K562 (cell line): ENCODE measurements around the gene PDE6D. TPM values are rescaled to one million over a fixed set of nuclear protein-coding genes. Genes with fewer than 3 reads are reported as not detected.

Source experiments
- ATAC-seq: fragments of 200-7000 bp; cut with Tn5 transposase; 3 replicates; pipeline ENCODE4 v1.9.1; 2020; ENCODE audit warnings: moderate library complexity
- BruUV-seq: library from RNA; stranded (reverse); fragments of 400-500 nt; replicated peaks from 2 replicates; lab custom pipeline; 2021; lab: Mats Ljungman, UMichigan
- CTCF ChIA-PET: fragments of 300-600 bp; formaldehyde crosslinking; extraction: SDS; loops from one replicate; lab custom pipeline; 2021; ENCODE audit warnings: low intra/inter-chr PET ratio; lab: Yijun Ruan, JAX
- POLR2A ChIA-PET: fragments of 300-600, 350-650 bp; sonication (Branson Sonifier 250); formaldehyde crosslinking; extraction: SDS; loops from one replicate; lab custom pipeline; 2021; ENCODE audit warnings: antibody characterized with exemption, inconsistent platforms; lab: Yijun Ruan, JAX
- DNase-seq, 4 experiments: peaks; one replicate each; pipeline versions ENCODE4 v3.0.0 to v3.0.0-alpha.2; 2011 to 2018; ENCODE audit warnings: low spot score in 3 of 4, mixed read lengths in 3 of 4; ENCODE audit errors: extremely low read depth in 1 of 4
- FAIRE-seq: peaks from 2 replicates; lab custom pipeline; 2011; peaks lifted over from hg19 to GRCh38; lab: Jason Lieb, UNC
- H2AFZ ChIP-seq: 2 replicates; pipeline ENCODE4 v1.6.0; 2011; ENCODE audit warnings: low read depth, low read length, control low read depth, inconsistent platforms
- H3K27ac ChIP-seq: fragments of 200-600 bp; 3 replicates; pipeline ENCODE4 v1.8.0; 2011; ENCODE audit warnings: low read depth, mild to moderate bottlenecking, control low read depth, inconsistent platforms, low read length, moderate library complexity, mixed read lengths; ENCODE audit errors: extremely low read depth
- H3K27me3 ChIP-seq, 2 experiments: fragments of 300-600 bp in 1 of 2; 2 replicates in 1 of 2; 3 replicates in 1 of 2; pipeline versions ENCODE4 v1.6.0 to v1.8.0; 2011; ENCODE audit warnings: inconsistent platforms in 2 of 2, low read length in 2 of 2, mild to moderate bottlenecking in 1 of 2, mixed read lengths in 1 of 2, moderate library complexity in 1 of 2; ENCODE audit not compliant: control insufficient read depth in 2 of 2, insufficient read depth in 2 of 2
- H3K36me3 ChIP-seq: fragments of 300-600 bp; 3 replicates; pipeline ENCODE4 v1.8.0; 2011; ENCODE audit warnings: mild to moderate bottlenecking, low read length, inconsistent platforms; ENCODE audit not compliant: control insufficient read depth, insufficient read depth
- H3K4me1 ChIP-seq, 2 experiments: fragments of 200-600 bp in 1 of 2; replicated peaks in 1 of 2; 2 replicates in 1 of 2; 3 replicates in 1 of 2; pipeline versions ENCODE4 v1.5.1 to v1.8.0; 2011; ENCODE audit warnings: inconsistent platforms in 2 of 2, low read length in 2 of 2, mild to moderate bottlenecking in 1 of 2, mixed read lengths in 1 of 2, moderate library complexity in 1 of 2; ENCODE audit not compliant: control insufficient read depth in 2 of 2, insufficient read depth in 2 of 2
- H3K4me2 ChIP-seq: 2 replicates; pipeline ENCODE4 v1.6.1; 2011; ENCODE audit warnings: low read length, control low read depth, inconsistent platforms, mixed read lengths; ENCODE audit not compliant: insufficient read depth
- H3K4me3 ChIP-seq: fragments of 200-600 bp; sonication (generic), shearing (Covaris generic); 2 replicates; pipeline ENCODE4 v1.5.1; 2016; ENCODE audit warnings: control low read depth, inconsistent platforms
- H3K79me2 ChIP-seq: fragments of 200-600 bp; 3 replicates; pipeline ENCODE4 v1.8.0; 2011; ENCODE audit warnings: low read length, inconsistent platforms; ENCODE audit not compliant: control insufficient read depth, insufficient read depth
- H3K9ac ChIP-seq, 2 experiments: 2 replicates each; pipeline versions ENCODE4 v1.6.0 to v1.6.1; 2011; ENCODE audit warnings: low read depth in 2 of 2, low read length in 2 of 2, control low read depth in 1 of 2, inconsistent platforms in 1 of 2, mild to moderate bottlenecking in 1 of 2, mixed read lengths in 1 of 2; ENCODE audit not compliant: insufficient read depth in 1 of 2
- H3K9me1 ChIP-seq: one replicate; pipeline ENCODE4 v1.6.0; 2011; ENCODE audit warnings: inconsistent platforms, mild to moderate bottlenecking, low read length, moderate library complexity; ENCODE audit not compliant: control insufficient read depth, insufficient read depth
- H3K9me3 ChIP-seq: replicated peaks from 2 replicates; pipeline ENCODE4 v1.5.1; 2011; ENCODE audit warnings: low read depth, low read length, inconsistent platforms; ENCODE audit not compliant: control insufficient read depth, insufficient read depth
- H4K20me1 ChIP-seq: replicated peaks from 2 replicates; pipeline ENCODE4 v1.6.1; 2011; ENCODE audit warnings: low read length, inconsistent platforms, mixed read lengths; ENCODE audit not compliant: control insufficient read depth, insufficient read depth
- MCM5 ChIP-seq: fragments of 450-650 bp; IDR thresholded peaks from 2 replicates; pipeline ENCODE4 v1.6.1; 2016; ENCODE audit warnings: low read depth
- SMAD3 ChIP-seq: fragments of 450-650 bp; formaldehyde crosslinking; conservative IDR thresholded peaks from 2 replicates; pipeline ENCODE4 v1.4.0; 2020; ENCODE audit warnings: mild to moderate bottlenecking
- SP1 ChIP-seq: sonication (generic); formaldehyde crosslinking; IDR thresholded peaks from 2 replicates; pipeline ENCODE4 v1.8.1; 2022; ENCODE audit warnings: mild to moderate bottlenecking, missing genetic modification reagents
- TCF7L2 ChIP-seq: fragments of 150-350 bp; IDR thresholded peaks from 2 replicates; pipeline ENCODE4 v1.6.1; 2016; ENCODE audit warnings: low read depth, mild to moderate bottlenecking, low read length, moderate library complexity
- TRIM24 ChIP-seq, 2 experiments: fragments of 450-650 bp; IDR thresholded peaks; 2 replicates each; pipeline ENCODE4 v1.6.1; 2016
- ZNF695 ChIP-seq: fragments of 450-650 bp; formaldehyde crosslinking; IDR thresholded peaks from 2 replicates; pipeline ENCODE4 v1.4.0; 2020; ENCODE audit warnings: mild to moderate bottlenecking, moderate library complexity
- WGBS: fragments of 100-300 bp; shearing (Covaris generic); methylation state at CpG from one replicate; pipeline ENCODE4 v1.1.6; 2016; ENCODE audit warnings: low coverage, mixed read lengths; ENCODE audit not compliant: insufficient coverage; ENCODE audit errors: missing lambda C conversion rate; 5-methylcytosine and 5-hydroxymethylcytosine counted together
- in situ Hi-C: fragments of 300-500 bp; cut with MboI; formaldehyde crosslinking; loops from 4 replicates; pipeline ENCODE4 v1.15.0; 2018; ENCODE audit warnings: inconsistent platforms, mixed read lengths
- intact Hi-C: fragments of 100-400 bp; cut with micrococcal nuclease; formaldehyde crosslinking; loops from 2 replicates; pipeline ENCODE4 v1.14.2; 2022
- polyA plus RNA-seq, 8 experiments: library from polyadenylated mRNA; depleted of rRNA in 4 of 8; stranded (reverse) in 5 of 8; unstranded in 3 of 8; fragments of >200 nt; fragmentation: Nextera tagmentation in 2 of 8; fragmentation: Illumina TruSeq in 1 of 8; extraction: Ambion mirVana in 2 of 8; extraction: Trizol in 1 of 8; gene quantifications; 2 replicates each; pipeline versions ENCODE4 v1.2.1 to v1.2.3, GENCODE V29; 2011 to 2014; ENCODE audit warnings: inconsistent platforms in 1 of 8, missing spikeins in 1 of 8
- total RNA-seq, 7 experiments: library from RNA; depleted of rRNA in 6 of 7; stranded (reverse); fragments of >200 nt in 6 of 7; fragmentation: Illumina TruSeq in 2 of 7; extraction: Trizol in 2 of 7; gene quantifications; 2 replicates each; pipeline versions ENCODE4 v1.2.1 to v1.2.3, GENCODE V29; 2011 to 2021; ENCODE audit warnings: low replicate concordance in 1 of 7
- TF ChIP-seq, protein P1 (sequence below): fragments of 250-450 bp; sonication (Bioruptor Pico); IDR thresholded peaks from 2 replicates; pipeline ENCODE4 v1.5.0; 2021; ENCODE audit warnings: mild to moderate bottlenecking, moderate library complexity

Gene PDE6D
- total and polyA plus RNA-seq, 9 of the 15 experiments (the other 6 are each of a cell fraction or from before 2014, with no cell fraction given) = 0.65 to 11.6 (median 7.0) TPM

DNA sequence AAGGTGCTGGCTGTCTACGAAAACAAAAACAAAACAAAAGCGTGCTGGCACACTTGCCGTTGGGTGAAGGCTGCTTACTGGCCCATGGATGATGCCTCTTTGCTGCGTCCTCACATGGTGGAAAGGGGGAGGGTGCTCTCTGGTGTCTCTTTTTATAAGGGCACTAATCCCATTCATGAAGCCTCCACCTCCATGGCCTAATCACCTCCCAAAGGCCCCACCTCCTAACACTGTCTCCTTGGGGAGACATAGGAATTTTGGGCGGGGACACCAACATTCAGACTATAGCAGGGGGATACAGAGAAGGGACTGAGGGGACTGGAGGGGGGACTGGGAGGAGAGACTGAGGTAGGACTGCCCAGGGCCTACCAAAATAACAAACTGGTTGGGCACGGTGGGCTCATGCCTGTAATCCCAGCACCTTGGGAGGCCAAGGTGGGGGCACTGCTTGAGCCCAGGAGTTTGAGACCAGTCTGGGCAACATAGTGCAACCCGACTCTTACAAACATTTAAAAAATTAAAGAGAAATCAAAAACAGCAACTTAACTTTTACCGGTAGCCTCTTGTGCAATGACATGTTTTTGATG is 58.3 kb downstream of the PDE6D start:
- Histone ChIP-seq H3K79me2 (no peaks in the 10 kb centered on the region), H4K20me1 (no peaks in the 10 kb centered on the region), H3K9ac (no peak overlapping the region), H3K4me3 (no peak overlapping the region), H3K27me3 (peaks cover 7 to 17% of the 10 kb centered on the region in 2 experiments; a peak in 4 of 5 replicates), H3K4me1 (no peaks in the 10 kb centered on the region), H3K36me3 (no peaks in the 10 kb centered on the region), H3K9me1 (no peaks in the 10 kb centered on the region), H2AFZ (no peak overlapping the region), H3K9me3 (no peaks in the 10 kb centered on the region), H3K27ac (no peak overlapping the region), H3K4me2 (no peak overlapping the region)
- ChIA-PET CTCF (no interaction called here), POLR2A (no interaction called here)
- TF ChIP-seq ZNF695 (CRISPR knock-in tag) (no peak), TCF7L2 (no peak), SP1 (CRISPR knock-in tag) (no peak), MCM5 (no peak), SMAD3 (CRISPR knock-in tag) (no peak), TRIM24 (IDR thresholded peaks at IDR 0.05) (no peak)
- TF ChIP-seq, protein P1, sequence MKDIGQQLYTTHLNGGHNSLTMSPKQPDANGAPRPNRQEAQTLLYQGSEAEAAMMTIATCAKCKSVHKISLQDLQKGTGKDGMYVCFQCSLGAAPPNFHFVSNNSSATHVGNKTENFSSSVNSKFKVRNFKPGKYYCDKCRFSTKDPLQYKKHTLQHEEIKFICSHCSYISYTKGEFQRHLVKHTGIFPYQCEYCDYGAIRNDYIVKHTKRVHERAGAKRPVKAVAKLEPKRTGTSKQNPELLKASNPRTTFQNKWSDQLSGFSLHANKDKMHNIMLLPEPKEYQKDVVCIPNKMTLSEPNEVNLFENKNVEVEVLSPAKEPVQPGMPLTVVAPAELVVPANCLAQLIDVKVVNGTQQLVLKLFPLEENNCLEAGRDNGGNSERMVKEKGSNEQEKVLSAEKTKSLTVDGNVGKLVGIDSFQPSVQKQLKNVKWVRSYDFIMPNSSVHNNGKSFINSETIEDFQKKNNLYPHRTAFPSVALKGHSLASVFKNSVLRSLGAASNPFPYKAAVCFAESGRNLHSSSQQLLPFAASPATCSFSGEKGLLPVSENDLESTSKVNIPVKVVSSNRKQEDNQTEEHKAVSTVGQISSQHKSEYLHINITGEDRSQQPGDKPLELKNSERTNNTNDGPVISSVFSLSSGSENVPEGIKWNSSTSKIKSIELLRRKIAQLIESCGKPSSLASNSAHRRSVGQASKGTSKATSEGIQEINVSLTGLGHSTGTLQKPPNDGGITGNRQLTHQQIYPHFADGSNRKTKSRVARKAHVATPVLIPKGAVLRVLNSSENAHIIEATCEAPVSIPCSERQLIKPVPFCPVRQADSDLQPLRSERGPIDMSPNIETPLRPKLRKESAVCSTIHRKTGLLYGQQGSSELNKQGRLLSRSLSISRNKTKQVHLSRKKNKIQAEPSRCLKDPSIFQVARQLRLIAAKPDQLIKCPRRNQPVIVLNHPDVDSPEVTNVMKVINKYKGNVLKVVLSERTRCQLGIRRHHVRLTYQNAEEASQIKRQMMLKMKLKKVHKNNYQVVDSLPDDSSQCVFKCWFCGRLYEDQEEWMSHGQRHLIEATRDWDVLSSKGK = no peak
- in situ Hi-C loops = no loop called here
- intact Hi-C loops = no loop called here
- ATAC-seq (no peak), FAIRE-seq (no peak), DNase-seq (no peak)
- BruUV-seq = no TSS peak
- 34% methylated on average over 7 of the region's 8 CpGs for WGBS
